DOHH2 (cell line): ENCODE results near the gene ZNF474.

Source experiments
- H3F3A ChIP-seq: fragments of 200-600 bp; sonication (generic), shearing (Covaris generic); 2 replicates; pipeline ENCODE4 v1.6.0; 2016; ENCODE audit warnings: antibody characterized with exemption, mild to moderate bottlenecking; ENCODE audit not compliant: control insufficient read depth, insufficient read depth
- H3K27ac ChIP-seq: fragments of 200-600 bp; sonication (generic); 2 replicates; pipeline ENCODE4 v1.5.1; 2014; ENCODE audit warnings: low read depth, mild to moderate bottlenecking, low read length, moderate library complexity
- H3K27me3 ChIP-seq: fragments of 200-600 bp; sonication (generic); 2 replicates; pipeline ENCODE4 v1.6.1; 2014; ENCODE audit warnings: mild to moderate bottlenecking, low read length, mixed read lengths; ENCODE audit not compliant: control insufficient read depth
- H3K36me3 ChIP-seq: fragments of 200-600 bp; sonication (generic); 2 replicates; pipeline ENCODE4 v1.6.1; 2014; ENCODE audit warnings: mild to moderate bottlenecking, low read length, moderate library complexity, mixed read lengths; ENCODE audit not compliant: control insufficient read depth
- H3K4me1 ChIP-seq: fragments of 200-600 bp; sonication (generic); 2 replicates; pipeline ENCODE4 v1.6.1; 2014; ENCODE audit warnings: mild to moderate bottlenecking, low read length, mixed read lengths; ENCODE audit not compliant: control insufficient read depth
- H3K4me2 ChIP-seq: fragments of 200-600 bp; sonication (generic); 2 replicates; pipeline ENCODE4 v1.6.0; 2014; ENCODE audit warnings: mild to moderate bottlenecking, low read length, moderate library complexity
- H3K4me3 ChIP-seq: fragments of 200-600 bp; sonication (generic); 2 replicates; pipeline ENCODE4 v1.5.1; 2014; ENCODE audit warnings: mild to moderate bottlenecking, low read length, mixed read lengths
- H3K79me2 ChIP-seq: fragments of 200-600 bp; sonication (generic); 2 replicates; pipeline ENCODE4 v1.6.1; 2014; ENCODE audit warnings: mild to moderate bottlenecking, low read length, mixed read lengths; ENCODE audit not compliant: control insufficient read depth
- H3K9me2 ChIP-seq: fragments of 200-600 bp; sonication (generic); replicated peaks from 2 replicates; pipeline ENCODE4 v1.6.1; 2014; ENCODE audit warnings: mild to moderate bottlenecking, low read length, mixed read lengths; ENCODE audit not compliant: control insufficient read depth
- H3K9me3 ChIP-seq: fragments of 200-600 bp; sonication (generic); 2 replicates; pipeline ENCODE4 v1.6.1; 2014; ENCODE audit warnings: antibody characterized with exemption, low read length, mixed read lengths; ENCODE audit not compliant: control insufficient read depth, insufficient read depth
- H4K20me1 ChIP-seq: fragments of 200-600 bp; sonication (generic); 2 replicates; pipeline ENCODE4 v1.6.0; 2014; ENCODE audit warnings: low read depth, mild to moderate bottlenecking, antibody characterized with exemption, low read length, moderate library complexity; ENCODE audit not compliant: control insufficient read depth, insufficient read depth
- CTCF ChIP-seq: fragments of 200-600 bp; sonication (generic); IDR thresholded peaks from one replicate; pipeline ENCODE4 v1.5.1; 2014; ENCODE audit warnings: antibody characterized with exemption, mild to moderate bottlenecking, low read depth, low read length; ENCODE audit not compliant: poor library complexity, severe bottlenecking
- EZH2phosphoT487 ChIP-seq: fragments of 200-600 bp; sonication (generic); IDR thresholded peaks from 2 replicates; pipeline ENCODE4 v1.6.1; 2017; ENCODE audit warnings: borderline replicate concordance, mild to moderate bottlenecking, antibody characterized with exemption, low read length, moderate library complexity, mixed read lengths

Gene ZNF474

GRCh38 chr5:122153230-122153629 is 23.9 kb downstream of the ZNF474 start:
- H3K4me2 ChIP-seq = no peak overlapping the region
- H3K9me3 ChIP-seq = no peaks in the 10 kb centered on the region
- no peaks in the 10 kb centered on the region for H3K4me1 ChIP-seq
- H3K27me3 ChIP-seq = no peaks in the 10 kb centered on the region
- no peaks in the 10 kb centered on the region for H4K20me1 ChIP-seq
- H3K9me2 ChIP-seq = no peaks in the 10 kb centered on the region
- H3K27ac ChIP-seq = no peak overlapping the region
- H3K36me3 ChIP-seq = no peaks in the 10 kb centered on the region
- no peak for TF ChIP-seq EZH2phosphoT487
- H3F3A ChIP-seq = no peaks in the 10 kb centered on the region
- H3K79me2 ChIP-seq = no peaks in the 10 kb centered on the region
- no peak overlapping the region for H3K4me3 ChIP-seq

- H3K4me2 ChIP-seq = no peak overlapping the region
- H3K79me2 ChIP-seq = no peaks in the 10 kb centered on the region
- no peaks in the 10 kb centered on the region for H3K9me3 ChIP-seq
- no peaks in the 10 kb centered on the region for H3K4me1 ChIP-seq
- H3K27me3 ChIP-seq = no peaks in the 10 kb centered on the region
- TF ChIP-seq EZH2phosphoT487 (no peak), CTCF (no peak)
- no peak overlapping the region for H3K4me3 ChIP-seq
- no peaks in the 10 kb centered on the region for H4K20me1 ChIP-seq
- no peaks in the 10 kb centered on the region for H3K36me3 ChIP-seq
- H3F3A ChIP-seq = no peaks in the 10 kb centered on the region
- no peak overlapping the region for H3K27ac ChIP-seq
- no peaks in the 10 kb centered on the region for H3K9me2 ChIP-seq
Measured at GRCh38 chr5:122153774-122154173, 24.4 kb downstream of the ZNF474 start.

GRCh38 chr5:122154491-122154890 is 25.1 kb downstream of the ZNF474 start:
- H3K36me3 ChIP-seq = no peaks in the 10 kb centered on the region
- no peaks in the 10 kb centered on the region for H4K20me1 ChIP-seq
- no peaks in the 10 kb centered on the region for H3K4me1 ChIP-seq
- no peaks in the 10 kb centered on the region for H3K27me3 ChIP-seq
- no peaks in the 10 kb centered on the region for H3K9me2 ChIP-seq
- H3K79me2 ChIP-seq = no peaks in the 10 kb centered on the region
- H3F3A ChIP-seq = no peaks in the 10 kb centered on the region
- TF ChIP-seq CTCF (no peak), EZH2phosphoT487 (no peak)
- H3K4me3 ChIP-seq = no peak overlapping the region
- H3K27ac ChIP-seq = no peak overlapping the region
- no peaks in the 10 kb centered on the region for H3K9me3 ChIP-seq
- H3K4me2 ChIP-seq = no peak overlapping the region

GRCh38 chr5:122154910-122155309 is 25.6 kb downstream of the ZNF474 start:
- H3F3A ChIP-seq = no peaks in the 10 kb centered on the region
- no peaks in the 10 kb centered on the region for H3K36me3 ChIP-seq
- no peaks in the 10 kb centered on the region for H3K9me2 ChIP-seq
- H4K20me1 ChIP-seq = no peaks in the 10 kb centered on the region
- no peaks in the 10 kb centered on the region for H3K9me3 ChIP-seq
- H3K4me3 ChIP-seq = no peak overlapping the region
- no peak overlapping the region for H3K4me2 ChIP-seq
- TF ChIP-seq CTCF (no peak), EZH2phosphoT487 (no peak)
- no peaks in the 10 kb centered on the region for H3K79me2 ChIP-seq
- H3K27ac ChIP-seq = no peak overlapping the region
- H3K27me3 ChIP-seq = no peaks in the 10 kb centered on the region
- no peaks in the 10 kb centered on the region for H3K4me1 ChIP-seq
